ENCODE results near the gene KIAA2012.

Gene KIAA2012

GRCh38 chr2:202038471-202039277 is 34.4 kb upstream of the KIAA2012 start:
- Histone ChIP-seq H3K27ac (replicated peaks) (no peak overlapping the region), H3K27me3 (ENCODE audit: insufficient read depth, poor library complexity, severe bottlenecking) (peaks cover 8% of the 10 kb centered on the region), H3K4me3 (replicated peaks; ENCODE audit: insufficient read depth, low read length) (no peak overlapping the region)
- no peak for DNase-seq (ENCODE audit: low read depth in 1 of 2, low spot score in 1 of 2)
- TF ChIP-seq POLR2AphosphoS5 (IDR thresholded peaks at IDR 0.05; ENCODE audit: low read depth) = no peak
- no peak for TF ChIP-seq GABPA (IDR thresholded peaks at IDR 0.05; ENCODE audit: low read depth)
- no peak for TF ChIP-seq CTCF (IDR thresholded peaks at IDR 0.05; ENCODE audit: insufficient read depth, low read length)

- Histone ChIP-seq H3K27ac (replicated peaks) (no peak overlapping the region), H3K27me3 (ENCODE audit: insufficient read depth, poor library complexity, severe bottlenecking) (peaks cover 8% of the 10 kb centered on the region), H3K4me3 (replicated peaks; ENCODE audit: insufficient read depth, low read length) (no peak overlapping the region)
- TF ChIP-seq POLR2AphosphoS5 (IDR thresholded peaks at IDR 0.05; ENCODE audit: low read depth) (no peak), CTCF (IDR thresholded peaks at IDR 0.05; ENCODE audit: insufficient read depth, low read length) (no peak), SPI1 (IDR thresholded peaks at IDR 0.05; ENCODE audit: borderline replicate concordance, low read depth) (no peak), REST (IDR thresholded peaks at IDR 0.05; ENCODE audit: insufficient replicate concordance, low read depth) (no peak), GABPA (IDR thresholded peaks at IDR 0.05; ENCODE audit: low read depth) (no peak)
- no peak for DNase-seq (ENCODE audit: low read depth in 1 of 2, low spot score in 1 of 2)
Observed at GRCh38 chr2:202039278-202040078, 33.6 kb upstream of the KIAA2012 start.

GRCh38 chr2:202040079-202040844 is 32.8 kb upstream of the KIAA2012 start:
- no peak overlapping the region for H3K4me3 ChIP-seq (replicated peaks; ENCODE audit: insufficient read depth, low read length)
- H3K27me3 ChIP-seq (ENCODE audit: insufficient read depth, poor library complexity, severe bottlenecking) = peaks cover 4% of the 10 kb centered on the region
- TF ChIP-seq SPI1 (IDR thresholded peaks at IDR 0.05; ENCODE audit: borderline replicate concordance, low read depth) (no peak), CTCF (IDR thresholded peaks at IDR 0.05; ENCODE audit: insufficient read depth, low read length) (no peak), REST (IDR thresholded peaks at IDR 0.05; ENCODE audit: insufficient replicate concordance, low read depth) (no peak), GABPA (IDR thresholded peaks at IDR 0.05; ENCODE audit: low read depth) (no peak), POLR2AphosphoS5 (IDR thresholded peaks at IDR 0.05; ENCODE audit: low read depth) (no peak)
- no peak overlapping the region for H3K27ac ChIP-seq (replicated peaks)
- DNase-seq (ENCODE audit: low read depth in 1 of 2, low spot score in 1 of 2) = no peak

Data from HL-60 (cell line).